K562 (cell line): ENCODE measurements around the gene ALAS2. TPM values are rescaled to one million over a fixed set of nuclear protein-coding genes. Genes with fewer than 3 reads are reported as not detected.

ENCODE experiments used
- ATF6 ChIP-seq: sonication (generic); formaldehyde crosslinking; IDR thresholded peaks from 2 replicates; pipeline ENCODE4 v1.4.0; 2020; ENCODE audit warnings: mild to moderate bottlenecking, missing genetic modification reagents
- CBFA2T2 ChIP-seq: fragments of 450-650 bp; conservative IDR thresholded peaks from 2 replicates; pipeline ENCODE4 v1.6.1; 2017; ENCODE audit warnings: mild to moderate bottlenecking
- CBX2 ChIP-seq: fragments of 200-600 bp; sonication (generic); IDR thresholded peaks from one replicate; pipeline ENCODE4 v1.6.1; 2012; ENCODE audit warnings: mild to moderate bottlenecking, low read length, inconsistent platforms; ENCODE audit not compliant: insufficient read depth, poor library complexity, severe bottlenecking
- CREB1 ChIP-seq, 2 experiments: sonication (generic) in 1 of 2; formaldehyde crosslinking in 1 of 2; IDR thresholded peaks; 2 replicates each; pipeline versions ENCODE4 v1.6.1 to v1.8.0; 2012 to 2022; ENCODE audit warnings: inconsistent platforms in 1 of 2, mild to moderate bottlenecking in 1 of 2, missing genetic modification reagents in 1 of 2, moderate library complexity in 1 of 2
- CREB3 ChIP-seq: fragments of 450-650 bp; conservative IDR thresholded peaks from 2 replicates; pipeline ENCODE4 v1.6.1; 2016; ENCODE audit warnings: missing genetic modification characterization, low read depth, mild to moderate bottlenecking, missing compliant biosample characterization, moderate library complexity
- CXXC5 ChIP-seq: fragments of 250-450 bp; sonication (Bioruptor Pico); IDR thresholded peaks from 2 replicates; pipeline ENCODE4 v1.8.0; 2022; ENCODE audit warnings: inconsistent platforms, mild to moderate bottlenecking, moderate library complexity
- EGR1 ChIP-seq: fragments of 450-650 bp; conservative IDR thresholded peaks from 2 replicates; pipeline ENCODE4 v1.6.1; 2017; ENCODE audit warnings: mild to moderate bottlenecking
- EP300 ChIP-seq: IDR thresholded peaks from 2 replicates; pipeline ENCODE4 v1.6.1; 2012; ENCODE audit warnings: low read length, improper control_type of control experiment
- GABPA ChIP-seq: fragments of 200-800 bp; sonication (Bioruptor generic); conservative IDR thresholded peaks from 2 replicates; pipeline ENCODE4 v1.6.1; 2016; ENCODE audit warnings: low read depth, missing genetic modification characterization, missing compliant biosample characterization
- GATAD2B ChIP-seq: fragments of 450-650 bp; IDR thresholded peaks from 2 replicates; pipeline ENCODE4 v1.6.1; 2017; ENCODE audit warnings: mild to moderate bottlenecking, borderline replicate concordance
- GMEB1 ChIP-seq: fragments of 250-450 bp; sonication (Bioruptor Pico); IDR thresholded peaks from 2 replicates; pipeline ENCODE4 v1.4.0; 2020; ENCODE audit warnings: mild to moderate bottlenecking
- HMGN3 ChIP-seq: IDR thresholded peaks from 2 replicates; pipeline ENCODE4 v1.6.1; 2011; ENCODE audit warnings: borderline replicate concordance, low read depth, mild to moderate bottlenecking, mixed read lengths, low read length; ENCODE audit not compliant: insufficient read length; ENCODE audit errors: extremely low read depth
- PHB ChIP-seq: fragments of 250-450 bp; sonication (Bioruptor Pico); IDR thresholded peaks from 2 replicates; pipeline ENCODE4 v1.5.0; 2021
- PTBP1 ChIP-seq: fragments of 200-400 bp; formaldehyde crosslinking; IDR thresholded peaks from 2 replicates; pipeline ENCODE4 v1.6.1; 2017; ENCODE audit warnings: low read depth, low read length
- RNF2 ChIP-seq: sonication (generic); IDR thresholded peaks from 2 replicates; pipeline ENCODE4 v1.6.1; 2016
- RUNX1 ChIP-seq: sonication (generic); IDR thresholded peaks from 2 replicates; pipeline ENCODE4 v1.6.1; 2016; ENCODE audit warnings: antibody characterized with exemption, low read depth
- SNAPC5 ChIP-seq: fragments of 250-450 bp; sonication (Bioruptor Pico); IDR thresholded peaks from 2 replicates; pipeline ENCODE4 v1.8.0; 2021; ENCODE audit warnings: moderate library complexity, mild to moderate bottlenecking, inconsistent platforms
- SP2 ChIP-seq: IDR thresholded peaks from 2 replicates; pipeline ENCODE4 v1.6.1; 2011; ENCODE audit warnings: mild to moderate bottlenecking, low read depth, low read length, moderate library complexity; ENCODE audit not compliant: poor library complexity, severe bottlenecking; ENCODE audit errors: extremely low read depth
- TFE3 ChIP-seq: fragments of 450-650 bp; formaldehyde crosslinking; IDR thresholded peaks from 2 replicates; pipeline ENCODE4 v1.4.0; 2020; ENCODE audit warnings: mild to moderate bottlenecking, mixed read lengths
- TRIM24 ChIP-seq, 2 experiments: fragments of 450-650 bp; IDR thresholded peaks; 2 replicates each; pipeline ENCODE4 v1.6.1; 2016
- YY1 ChIP-seq, 3 experiments: IDR thresholded peaks; 2 replicates each; pipeline ENCODE4 v1.6.1; 2011; ENCODE audit warnings: low read length in 2 of 3, mild to moderate bottlenecking in 2 of 3, moderate library complexity in 2 of 3, borderline replicate concordance in 1 of 3, control low read depth in 1 of 3, low read depth in 1 of 3; ENCODE audit not compliant: insufficient read depth in 3 of 3, insufficient replicate concordance in 2 of 3, control insufficient read depth in 1 of 3, insufficient read length in 1 of 3; ENCODE audit errors: extremely low read depth in 1 of 3
- ZNF175 ChIP-seq: fragments of 200-800 bp; sonication (Bioruptor generic); IDR thresholded peaks from 2 replicates; pipeline ENCODE4 v1.6.1; 2016; ENCODE audit warnings: low read depth, mild to moderate bottlenecking, missing genetic modification characterization, missing compliant biosample characterization
- polyA plus RNA-seq, 8 experiments: library from polyadenylated mRNA; depleted of rRNA in 4 of 8; stranded (reverse) in 5 of 8; unstranded in 3 of 8; fragments of >200 nt; fragmentation: Nextera tagmentation in 2 of 8; fragmentation: Illumina TruSeq in 1 of 8; extraction: Ambion mirVana in 2 of 8; extraction: Trizol in 1 of 8; gene quantifications; 2 replicates each; pipeline versions ENCODE4 v1.2.1 to v1.2.3, GENCODE V29; 2011 to 2014; ENCODE audit warnings: inconsistent platforms in 1 of 8, missing spikeins in 1 of 8
- total RNA-seq, 7 experiments: library from RNA; depleted of rRNA in 6 of 7; stranded (reverse); fragments of >200 nt in 6 of 7; fragmentation: Illumina TruSeq in 2 of 7; extraction: Trizol in 2 of 7; gene quantifications; 2 replicates each; pipeline versions ENCODE4 v1.2.1 to v1.2.3, GENCODE V29; 2011 to 2021; ENCODE audit warnings: low replicate concordance in 1 of 7

Gene ALAS2
- total and polyA plus RNA-seq, 9 of the 15 experiments (the other 6 are each of a cell fraction or from before 2014, with no cell fraction given) = 14.6 to 101 (median 33.4) TPM

GRCh38 chrX:55028040-55028439, 2.7 kb downstream of the ALAS2 start (continued):
- TF ChIP-seq PHB (CRISPR knock-in tag) = no peak
- peak in 1 of 3 experiments; percentile 6 for TF ChIP-seq YY1 (IDR thresholded peaks at IDR 0.05; ENCODE audit: borderline replicate concordance in 1 of 3, control insufficient read depth in 1 of 3, extremely low read depth in 1 of 3, insufficient read depth in 3 of 3, insufficient read length in 1 of 3, insufficient replicate concordance in 2 of 3, low read depth in 1 of 3, low read length in 2 of 3)
- TF ChIP-seq CREB3 = no peak
- TF ChIP-seq SP2 = no peak
- no peak for TF ChIP-seq ATF6 (CRISPR knock-in tag)
- no peak for TF ChIP-seq ZNF175
- TF ChIP-seq RNF2 = peak; percentile 76; the same call in 1 of the 2 replicates
- no peak for TF ChIP-seq CBX2
- peak; percentile 93 for TF ChIP-seq EP300
- TF ChIP-seq TRIM24 (IDR thresholded peaks at IDR 0.05) = peak; percentile 89 to 91
- TF ChIP-seq RUNX1 = peak; percentile 79; the same call in 1 of the 2 replicates
- TF ChIP-seq CXXC5 (CRISPR knock-in tag) = peak; percentile 79
- no peak for TF ChIP-seq PTBP1
- peak; percentile 78 for TF ChIP-seq HMGN3
- no peak for TF ChIP-seq GMEB1 (CRISPR knock-in tag)
- peak; percentile 70; the same call in 1 of the 2 replicates for TF ChIP-seq GATAD2B
- TF ChIP-seq SNAPC5 (CRISPR knock-in tag) = no peak
- peak; percentile 98 for TF ChIP-seq CBFA2T2
- TF ChIP-seq GABPA (tag) = no peak
- peak; percentile 79 for TF ChIP-seq EGR1
- TF ChIP-seq CREB1 (IDR thresholded peaks at IDR 0.05) = peak; percentile 41; the same call in 1 of the 2 replicates
- no peak for TF ChIP-seq CREB1 (CRISPR knock-in tag; IDR thresholded peaks at IDR 0.05)
- TF ChIP-seq TFE3 (CRISPR knock-in tag) = no peak
